ENCODE data around the gene CABYR.
A peak's percentile ranks its signal among the peaks of the same experiment; 100 is the strongest.

CABYR gene

DNA sequence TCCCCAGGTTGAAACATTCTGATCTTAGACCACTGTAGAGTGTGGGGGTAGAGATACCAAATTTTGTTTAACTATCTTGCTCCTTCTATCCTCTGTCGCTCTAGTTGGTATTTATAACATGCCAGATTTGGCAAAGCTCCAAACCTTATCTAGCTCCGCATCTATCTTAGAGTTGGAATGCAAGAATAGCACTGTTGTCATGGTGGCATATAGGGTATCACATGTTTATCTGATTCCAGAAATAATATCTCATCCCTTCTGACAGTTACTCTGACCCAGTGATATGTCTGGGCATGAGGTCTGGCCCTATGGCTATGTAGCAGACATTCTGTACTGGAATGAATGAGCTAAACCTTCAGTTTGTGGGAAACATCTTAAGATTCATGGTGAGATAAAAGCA lies 51.7 kb downstream of the CABYR start:
- DNase-seq (ENCODE audit: low spot score): no peak

DNA sequence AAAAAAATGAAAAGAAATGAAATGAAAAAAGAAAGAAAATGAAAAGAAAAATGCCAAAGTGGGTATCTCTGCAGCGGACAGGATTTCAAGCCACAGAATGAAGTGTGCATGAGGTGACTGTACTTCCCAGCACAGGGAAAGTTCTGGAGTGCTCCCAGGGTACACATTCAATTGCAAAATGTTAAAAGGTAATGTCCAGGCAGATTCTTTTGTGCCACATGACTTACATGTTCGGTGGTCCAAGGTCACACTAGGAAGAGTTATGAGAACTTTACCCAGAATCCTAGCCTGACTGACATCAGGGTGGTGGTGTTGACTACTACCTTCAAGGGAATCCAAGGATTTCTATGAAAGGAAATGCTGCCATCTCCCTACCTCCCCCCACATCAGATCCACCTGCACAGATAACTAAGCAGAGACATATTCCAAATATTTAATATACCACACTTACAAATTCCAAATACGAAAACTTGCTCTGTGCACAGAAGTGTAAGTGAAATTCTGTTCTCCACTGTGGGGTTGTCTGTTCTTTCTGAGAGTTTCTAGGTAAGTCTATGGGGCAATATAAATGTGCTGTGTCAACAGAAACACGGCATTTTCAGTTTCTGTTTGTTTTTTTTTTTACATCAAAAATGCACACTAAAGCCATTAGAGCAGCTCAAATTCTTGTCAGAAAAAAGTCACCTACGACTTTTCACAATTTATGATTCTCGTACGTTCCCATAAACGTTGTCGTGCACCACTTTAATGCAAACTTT lies 56.6 kb downstream of the CABYR start:
- DNase-seq (ENCODE audit: low spot score): no peak

DNA sequence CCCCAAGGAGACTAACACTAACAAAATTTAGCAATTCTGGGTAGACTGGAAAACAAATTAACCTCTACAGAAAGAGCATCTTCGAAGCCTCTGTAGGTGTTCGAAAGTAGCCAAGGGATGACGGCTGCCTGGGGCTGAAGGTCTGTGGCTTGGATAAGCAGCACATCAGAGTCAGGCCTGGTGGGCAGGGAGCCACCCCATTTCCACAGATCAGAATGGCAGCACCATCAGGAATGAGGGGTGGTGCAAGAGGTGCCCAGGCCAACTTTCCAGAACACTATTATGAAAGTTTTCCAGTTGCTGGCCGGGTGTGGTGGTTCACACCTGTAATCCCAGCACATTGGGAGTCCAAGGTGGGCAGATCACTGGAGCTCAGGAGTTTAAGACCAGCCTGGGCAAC lies 57.9 kb downstream of the CABYR start:
- no peak for DNase-seq (ENCODE audit: low spot score)

DNA sequence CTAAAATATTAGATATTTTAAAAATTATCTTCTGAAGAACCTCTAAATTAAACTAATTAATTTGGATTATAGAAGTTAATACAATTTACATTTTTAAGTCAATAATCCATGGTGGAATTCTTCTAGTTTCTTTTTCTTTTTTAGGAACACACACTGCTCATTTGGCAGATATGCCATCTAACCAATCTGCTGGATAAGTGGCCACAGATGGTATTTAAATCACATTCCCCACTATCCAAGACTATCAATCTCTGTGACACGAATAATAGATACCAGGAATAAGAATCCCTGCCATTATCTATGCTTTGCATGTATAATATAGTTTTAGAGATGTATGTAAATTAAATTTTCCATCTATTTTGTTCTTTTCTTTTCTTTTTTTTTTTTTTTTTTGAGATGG lies 58.5 kb downstream of the CABYR start:
- no peak for DNase-seq (ENCODE audit: low spot score)

- DNase-seq (ENCODE audit: low spot score): no peak
These were observed 59.6 kb downstream of the CABYR start for GRCh38 chr18:24198461-24198860.

GRCh38 chr18:24199372-24199962 lies 60.6 kb downstream of the CABYR start:
- DNase-seq (ENCODE audit: low spot score): no peak

- peak; percentile 83 for DNase-seq (ENCODE audit: low spot score)
These were observed 61.8 kb downstream of the CABYR start for GRCh38 chr18:24200494-24201290.

DNA sequence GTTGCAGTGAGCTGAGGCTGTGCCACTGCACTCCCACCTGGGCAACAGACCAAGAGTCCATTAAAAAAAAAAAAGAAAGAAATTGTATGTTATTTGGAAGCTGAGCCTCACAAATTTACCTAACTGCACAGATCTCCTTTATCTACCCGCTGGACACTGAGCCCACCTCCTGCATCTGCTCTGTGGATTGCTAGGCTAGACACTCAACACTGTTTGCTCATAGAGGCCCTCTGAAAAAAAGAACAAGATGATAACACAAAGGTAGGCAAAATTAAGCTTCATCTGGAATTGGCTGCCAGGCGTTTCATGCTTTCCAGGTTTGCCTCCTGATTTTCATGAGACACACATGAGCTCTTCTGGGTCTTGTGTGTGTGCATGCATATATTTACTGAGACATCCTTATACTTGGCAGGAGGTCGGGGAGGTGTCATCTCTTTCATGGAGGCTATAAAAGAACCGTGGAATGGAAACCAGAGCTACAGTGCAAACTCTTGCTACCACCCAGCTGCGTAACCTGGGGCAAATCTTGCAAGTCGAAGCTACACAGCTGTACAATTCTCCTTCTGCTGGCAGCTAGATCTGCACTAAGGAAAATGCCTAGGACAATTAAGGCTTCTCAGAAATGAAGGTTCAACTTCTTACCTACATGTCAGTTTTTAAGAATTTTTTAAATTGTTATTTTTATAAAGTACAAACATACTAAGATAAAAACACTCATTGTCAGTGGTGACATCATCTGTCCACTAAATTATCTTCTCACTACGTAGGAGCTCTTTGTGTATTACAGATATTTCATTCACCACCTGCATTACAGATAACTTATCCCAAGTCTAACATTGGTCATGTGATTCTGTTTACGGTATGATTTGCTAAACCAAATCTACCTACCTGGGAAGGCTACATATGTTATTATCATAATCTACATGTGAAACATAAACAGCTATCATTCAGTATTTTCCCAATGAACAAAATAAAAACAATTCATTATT lies 63.1 kb downstream of the CABYR start:
- no peak for DNase-seq (ENCODE audit: low spot score)

DNA sequence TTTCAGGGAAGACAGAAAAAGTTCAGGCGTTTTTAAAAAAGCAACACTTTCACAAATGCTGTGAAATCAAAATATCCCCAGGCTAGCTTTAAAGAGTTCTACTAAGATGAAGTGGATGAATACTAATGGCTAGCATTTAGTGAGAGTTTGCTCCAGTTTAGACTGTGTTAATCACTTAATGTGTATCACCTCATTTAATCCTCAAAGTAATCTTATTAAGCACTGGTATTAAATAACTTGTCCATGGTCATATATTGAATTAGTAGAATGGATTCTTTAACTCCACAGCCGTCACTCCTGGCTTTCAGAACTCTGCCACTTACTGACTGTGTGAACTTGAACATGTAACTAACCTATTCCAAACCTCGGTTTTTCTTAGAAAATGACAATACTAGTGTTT lies 66.0 kb downstream of the CABYR start:
- DNase-seq (ENCODE audit: low spot score): no peak

GRCh38 chr18:24208270-24209035 lies 69.6 kb downstream of the CABYR start:
- DNase-seq (ENCODE audit: low spot score): no peak

GRCh38 chr18:24209558-24209957 lies 70.7 kb downstream of the CABYR start:
- DNase-seq (ENCODE audit: low spot score): no peak

Data from Ammon's horn (tissue), 1 donor.